Mesenchymal stem cell (in vitro differentiated cells and primary cell): ENCODE measurements around the gene PRR3.
"Not testable (repeated sequence)": the region's sequence is repeated elsewhere in the genome, so short reads cannot be mapped to it uniquely, and the experiment has no call there.

Experiments
- DNase-seq: peaks from one replicate; pipeline ENCODE4 v3.0.0-alpha.2; 2013
- H2AFZ ChIP-seq: one replicate; pipeline ENCODE4 v1.6.1; 2013; ENCODE audit warnings: low read depth, mild to moderate bottlenecking, control low read depth, inconsistent platforms, low read length, moderate library complexity
- H2AK5ac ChIP-seq: 2 replicates; pipeline ENCODE4 v1.6.1; 2013; ENCODE audit warnings: low read length, moderate library complexity, mild to moderate bottlenecking, inconsistent platforms; ENCODE audit not compliant: severe bottlenecking
- H2BK120ac ChIP-seq: one replicate; pipeline ENCODE4 v1.6.1; 2013; ENCODE audit warnings: low read depth, mild to moderate bottlenecking, inconsistent platforms, low read length, moderate library complexity
- H2BK12ac ChIP-seq, 2 experiments: one replicate each; pipeline ENCODE4 v1.6.1; 2013; ENCODE audit warnings: inconsistent platforms in 2 of 2, low read length in 2 of 2, mild to moderate bottlenecking in 2 of 2, moderate library complexity in 2 of 2, control low read depth in 1 of 2
- H2BK15ac ChIP-seq: one replicate; pipeline ENCODE4 v1.6.1; 2013; ENCODE audit warnings: mild to moderate bottlenecking, low read depth, inconsistent platforms; ENCODE audit not compliant: poor library complexity, severe bottlenecking
- H2BK5ac ChIP-seq: 2 replicates; pipeline ENCODE4 v1.6.1; 2013; ENCODE audit warnings: low read depth, mild to moderate bottlenecking, low read length, control low read depth, inconsistent platforms; ENCODE audit not compliant: poor library complexity, severe bottlenecking
- H3K14ac ChIP-seq, 2 experiments: one replicate each; pipeline ENCODE4 v1.6.1; 2013; ENCODE audit warnings: inconsistent platforms in 2 of 2, low read length in 2 of 2, control low read depth in 1 of 2, mild to moderate bottlenecking in 1 of 2, moderate library complexity in 1 of 2
- H3K18ac ChIP-seq, 2 experiments: one replicate each; pipeline ENCODE4 v1.6.1; 2013; ENCODE audit warnings: inconsistent platforms in 2 of 2, low read length in 2 of 2, control low read depth in 1 of 2, low read depth in 1 of 2, mild to moderate bottlenecking in 1 of 2
- H3K23ac ChIP-seq, 2 experiments: one replicate each; pipeline ENCODE4 v1.6.1; 2013; ENCODE audit warnings: inconsistent platforms in 2 of 2, low read length in 2 of 2, mild to moderate bottlenecking in 2 of 2, moderate library complexity in 2 of 2, control low read depth in 1 of 2
- H3K27ac ChIP-seq: 2 replicates; pipeline ENCODE4 v1.5.1; 2013; ENCODE audit warnings: mild to moderate bottlenecking, moderate library complexity, low read length, control low read depth, inconsistent platforms; ENCODE audit not compliant: poor library complexity, severe bottlenecking
- H3K27me3 ChIP-seq, 2 experiments: 2 replicates each; pipeline versions ENCODE4 v1.6.1 to v1.7.0; 2013; ENCODE audit warnings: low read length in 2 of 2, mild to moderate bottlenecking in 2 of 2, moderate library complexity in 2 of 2, control low read depth in 1 of 2, inconsistent platforms in 1 of 2; ENCODE audit not compliant: control insufficient read depth in 1 of 2, insufficient read depth in 1 of 2
- H3K36me3 ChIP-seq, 2 experiments: 2 replicates each; pipeline versions ENCODE4 v1.6.1 to v1.7.0; 2013; ENCODE audit warnings: low read length in 2 of 2, control low read depth in 1 of 2, inconsistent platforms in 1 of 2, low read depth in 1 of 2, mild to moderate bottlenecking in 1 of 2; ENCODE audit not compliant: insufficient read depth in 2 of 2, control insufficient read depth in 1 of 2
- H3K4ac ChIP-seq, 2 experiments: one replicate each; pipeline ENCODE4 v1.6.1; 2013; ENCODE audit warnings: inconsistent platforms in 2 of 2, low read length in 2 of 2, mild to moderate bottlenecking in 2 of 2, moderate library complexity in 2 of 2, control low read depth in 1 of 2, low read depth in 1 of 2
- H3K4me1 ChIP-seq: 2 replicates; pipeline ENCODE4 v1.6.1; 2013; ENCODE audit warnings: low read depth, low read length, control low read depth; ENCODE audit not compliant: control insufficient read depth, insufficient read depth
- H3K4me2 ChIP-seq: 2 replicates; pipeline ENCODE4 v1.6.1; 2013; ENCODE audit warnings: low read length, mild to moderate bottlenecking, inconsistent platforms; ENCODE audit not compliant: poor library complexity, severe bottlenecking
- H3K4me3 ChIP-seq, 2 experiments: 2 replicates each; pipeline versions ENCODE4 v1.5.1 to v1.7.0; 2013; ENCODE audit warnings: low read length in 2 of 2, mild to moderate bottlenecking in 2 of 2, control low read depth in 1 of 2, low read depth in 1 of 2; ENCODE audit not compliant: insufficient read depth in 1 of 2
- H3K79me1 ChIP-seq: replicated peaks from 2 replicates; pipeline ENCODE4 v1.6.1; 2013; ENCODE audit warnings: mild to moderate bottlenecking, control low read depth, low read length, inconsistent platforms; ENCODE audit not compliant: poor library complexity, severe bottlenecking
- H3K9ac ChIP-seq: 2 replicates; pipeline ENCODE4 v1.7.0; 2013; ENCODE audit warnings: mild to moderate bottlenecking, low read length, moderate library complexity
- H3K9me3 ChIP-seq: 2 replicates; pipeline ENCODE4 v1.7.0; 2013; ENCODE audit warnings: mild to moderate bottlenecking, low read length; ENCODE audit not compliant: control insufficient read depth
- H4K8ac ChIP-seq: one replicate; pipeline ENCODE4 v1.6.1; 2013; ENCODE audit warnings: inconsistent platforms, mild to moderate bottlenecking, low read length, moderate library complexity
- H4K91ac ChIP-seq: one replicate; pipeline ENCODE4 v1.6.1; 2013; ENCODE audit warnings: mild to moderate bottlenecking, low read length, inconsistent platforms
- WGBS: methylation state at CpG from one replicate; pipeline ENCODE4 v1.1.7; 2013; ENCODE audit warnings: mixed read lengths; 5-methylcytosine and 5-hydroxymethylcytosine counted together

The PRR3 gene

GRCh38 chr6:30592287-30592686, 35.2 kb downstream of the PRR3 start:
- no peak overlapping the region for H3K23ac ChIP-seq
- H3K18ac ChIP-seq, result no peak overlapping the region
- H3K9ac ChIP-seq, result no peak overlapping the region
- H2BK12ac ChIP-seq, result no peak overlapping the region
- H3K14ac ChIP-seq, result no peak overlapping the region
- no peaks in the 10 kb centered on the region for H3K9me3 ChIP-seq
- H2BK15ac ChIP-seq, result no peak overlapping the region
- 100% methylated on average over 1 of the region's 1 CpG for WGBS
- H4K91ac ChIP-seq, result no peak overlapping the region
- no peak overlapping the region for H3K4me3 ChIP-seq
- H3K4me2 ChIP-seq, result no peak overlapping the region
- H2AK5ac ChIP-seq, result no peak overlapping the region
- peaks cover 10% of the 10 kb centered on the region for H3K79me1 ChIP-seq
- no peak overlapping the region for H3K27ac ChIP-seq
- DNase-seq, result no peak
- H3K27me3 ChIP-seq, result no peaks in the 10 kb centered on the region
- no peak overlapping the region for H4K8ac ChIP-seq
- peaks cover 2% of the 10 kb centered on the region for H3K4me1 ChIP-seq
- H2BK120ac ChIP-seq, result no peak overlapping the region
- peaks cover 50 to 78% of the 10 kb centered on the region in 2 experiments for H3K36me3 ChIP-seq
- H3K4ac ChIP-seq, result no peak overlapping the region
- no peak overlapping the region for H2BK5ac ChIP-seq
- no peak overlapping the region for H2AFZ ChIP-seq

- peak; percentile 86 for DNase-seq
- H3K18ac ChIP-seq, result not testable (repeated sequence)
Measured at GRCh38 chr6:30597315-30598144, 40.4 kb downstream of the PRR3 start.

GRCh38 chr6:30598912-30599624, 42.0 kb downstream of the PRR3 start:
- no peak overlapping the region for H3K18ac ChIP-seq
- no peak overlapping the region for H2BK15ac ChIP-seq
- no peak overlapping the region for H3K4me3 ChIP-seq
- no peak overlapping the region for H4K8ac ChIP-seq
- no peak overlapping the region for H4K91ac ChIP-seq
- H3K4me1 ChIP-seq, result no peaks in the 10 kb centered on the region
- H3K9ac ChIP-seq, result no peak overlapping the region
- H2AFZ ChIP-seq, result no peak overlapping the region
- no peaks in the 10 kb centered on the region for H3K27me3 ChIP-seq
- H3K27ac ChIP-seq, result no peak overlapping the region
- no peak overlapping the region for H2BK120ac ChIP-seq
- H3K23ac ChIP-seq, result no peak overlapping the region
- H2BK5ac ChIP-seq, result no peak overlapping the region
- H2AK5ac ChIP-seq, result no peak overlapping the region
- no peak overlapping the region for H3K4ac ChIP-seq
- 86% methylated on average over 12 of the region's 12 CpGs for WGBS
- H3K9me3 ChIP-seq, result no peaks in the 10 kb centered on the region
- peaks cover 15% of the 10 kb centered on the region for H3K79me1 ChIP-seq
- H3K14ac ChIP-seq, result no peak overlapping the region
- H3K4me2 ChIP-seq, result no peak overlapping the region
- peaks cover 46 to 56% of the 10 kb centered on the region in 2 experiments for H3K36me3 ChIP-seq
- no peak for DNase-seq
- H2BK12ac ChIP-seq, result no peak overlapping the region

More at GRCh38 chr6:30597315-30598144, 40.4 kb downstream of the PRR3 start:
- 81% methylated on average over 13 of the region's 15 CpGs for WGBS
- not testable (repeated sequence) for H3K27me3 ChIP-seq, H3K4me3 ChIP-seq, H2BK15ac ChIP-seq, H3K79me1 ChIP-seq, H3K4ac ChIP-seq, H2BK120ac ChIP-seq, H3K4me2 ChIP-seq, H3K14ac ChIP-seq, H3K9me3 ChIP-seq, H3K9ac ChIP-seq, H3K23ac ChIP-seq, H4K8ac ChIP-seq, H3K27ac ChIP-seq, H2BK12ac ChIP-seq, H4K91ac ChIP-seq, H2AK5ac ChIP-seq, H2AFZ ChIP-seq, H2BK5ac ChIP-seq, H3K4me1 ChIP-seq
- peaks cover 36 to 54% of the 10 kb centered on the region in 2 experiments for H3K36me3 ChIP-seq

GRCh38 chr6:30599625-30600324, 42.7 kb downstream of the PRR3 start:
- H3K23ac ChIP-seq, result no peak overlapping the region
- no peak overlapping the region for H2BK5ac ChIP-seq
- no peak overlapping the region for H2AK5ac ChIP-seq
- H3K4ac ChIP-seq, result no peak overlapping the region
- peaks cover 17% of the 10 kb centered on the region for H3K79me1 ChIP-seq
- H3K18ac ChIP-seq, result no peak overlapping the region
- peaks cover 48 to 56% of the 10 kb centered on the region in 2 experiments for H3K36me3 ChIP-seq
- no peak overlapping the region for H2BK12ac ChIP-seq
- no peak overlapping the region for H3K4me3 ChIP-seq
- no peak overlapping the region for H2BK15ac ChIP-seq
- no peaks in the 10 kb centered on the region for H3K9me3 ChIP-seq
- 97% methylated on average over 12 of the region's 13 CpGs for WGBS
- H2AFZ ChIP-seq, result no peak overlapping the region
- no peak overlapping the region for H3K27ac ChIP-seq
- H3K4me2 ChIP-seq, result no peak overlapping the region
- H4K8ac ChIP-seq, result no peak overlapping the region
- no peak overlapping the region for H4K91ac ChIP-seq
- H2BK120ac ChIP-seq, result no peak overlapping the region
- H3K14ac ChIP-seq, result no peak overlapping the region
- H3K27me3 ChIP-seq, result no peaks in the 10 kb centered on the region
- no peaks in the 10 kb centered on the region for H3K4me1 ChIP-seq
- no peak for DNase-seq
- no peak overlapping the region for H3K9ac ChIP-seq
